H1 (cell line): Measurements from ENCODE around the gene ZNRF2.

Source experiments
- CTCF ChIP-seq, 3 experiments: IDR thresholded peaks; 1 replicate in 2 of 3; 2 replicates in 1 of 3; pipeline versions ENCODE4 v1.5.1 to v1.6.1; 2011; ENCODE audit warnings: low read length in 3 of 3, mild to moderate bottlenecking in 3 of 3, inconsistent platforms in 2 of 3, low read depth in 1 of 3, moderate library complexity in 1 of 3; ENCODE audit not compliant: insufficient read depth in 1 of 3; ENCODE audit errors: control extremely low read depth in 1 of 3
- EZH2 ChIP-seq: fragments of 200-600 bp; sonication (generic); IDR thresholded peaks from 2 replicates; pipeline ENCODE4 v1.7.1; 2012; ENCODE audit warnings: low read depth, mild to moderate bottlenecking, moderate library complexity, low read length, inconsistent platforms; ENCODE audit not compliant: severe bottlenecking
- NRF1 ChIP-seq: IDR thresholded peaks from 2 replicates; pipeline ENCODE4 v1.6.1; 2011; ENCODE audit warnings: mild to moderate bottlenecking, low read depth, low read length, improper control_type of control experiment
- POLR2AphosphoS5 ChIP-seq: IDR thresholded peaks from 2 replicates; pipeline ENCODE4 v1.6.1; 2011; ENCODE audit warnings: low read depth, low read length

DNA sequence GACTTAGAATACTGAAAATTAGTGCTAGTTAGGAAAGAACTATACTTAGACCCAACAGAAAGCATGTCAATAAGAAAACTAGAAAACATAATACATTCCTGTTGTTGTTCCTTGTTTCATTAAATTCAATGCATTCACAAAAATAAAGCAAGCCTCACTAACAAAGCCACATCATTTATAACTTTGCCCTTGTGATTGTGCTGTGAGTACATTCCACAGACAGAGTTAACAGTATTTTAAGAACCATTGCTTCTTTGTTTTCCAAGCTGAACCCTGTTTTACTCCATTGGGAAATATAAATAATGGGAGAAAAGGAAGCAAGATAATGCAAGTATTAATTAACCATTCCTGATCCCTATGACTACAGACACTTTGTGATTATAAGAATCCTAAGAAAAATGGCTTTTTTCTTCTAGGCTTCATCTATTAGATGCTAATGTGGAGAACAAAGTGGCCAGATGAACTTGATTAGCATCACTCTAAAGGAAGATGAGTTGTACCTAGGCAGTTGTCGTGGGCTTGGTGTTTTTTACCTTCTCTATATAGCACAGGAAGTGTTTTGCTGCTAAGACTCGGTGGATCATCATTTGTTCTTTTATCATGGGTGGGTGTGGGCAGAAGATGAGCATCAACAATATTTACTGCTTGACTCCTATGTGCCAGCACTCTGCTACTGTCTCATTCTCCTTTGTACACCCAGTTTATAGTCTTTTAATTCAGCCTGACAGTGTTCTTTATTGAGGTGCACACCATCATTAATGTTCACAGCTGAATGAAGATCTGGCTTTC is 34.2 kb upstream of the ZNRF2 start:
- TF ChIP-seq EZH2, result no peak
- no peak for TF ChIP-seq CTCF (IDR thresholded peaks at IDR 0.05; ENCODE audit: control extremely low read depth in 1 of 3, insufficient read depth in 1 of 3, low read depth in 1 of 3, low read length in 3 of 3)
- no peak for TF ChIP-seq NRF1
- no peak for TF ChIP-seq POLR2AphosphoS5
